Stimulated activated CD8-positive, alpha-beta memory T cell treated with anti-CD3 and anti-CD28 coated beads, Interleukin-7, amount 100 ng/mL, for 48 hours (primary cell): ENCODE measurements around the gene ZMYND15.

Source experiments
- DNase-seq, 2 donors: peaks; one replicate each; pipeline ENCODE4 v3.0.0-alpha.2; 2020; ENCODE audit warnings: low read depth in 1 of 2; ENCODE audit errors: extremely low read depth in 1 of 2

ZMYND15 gene

DNA sequence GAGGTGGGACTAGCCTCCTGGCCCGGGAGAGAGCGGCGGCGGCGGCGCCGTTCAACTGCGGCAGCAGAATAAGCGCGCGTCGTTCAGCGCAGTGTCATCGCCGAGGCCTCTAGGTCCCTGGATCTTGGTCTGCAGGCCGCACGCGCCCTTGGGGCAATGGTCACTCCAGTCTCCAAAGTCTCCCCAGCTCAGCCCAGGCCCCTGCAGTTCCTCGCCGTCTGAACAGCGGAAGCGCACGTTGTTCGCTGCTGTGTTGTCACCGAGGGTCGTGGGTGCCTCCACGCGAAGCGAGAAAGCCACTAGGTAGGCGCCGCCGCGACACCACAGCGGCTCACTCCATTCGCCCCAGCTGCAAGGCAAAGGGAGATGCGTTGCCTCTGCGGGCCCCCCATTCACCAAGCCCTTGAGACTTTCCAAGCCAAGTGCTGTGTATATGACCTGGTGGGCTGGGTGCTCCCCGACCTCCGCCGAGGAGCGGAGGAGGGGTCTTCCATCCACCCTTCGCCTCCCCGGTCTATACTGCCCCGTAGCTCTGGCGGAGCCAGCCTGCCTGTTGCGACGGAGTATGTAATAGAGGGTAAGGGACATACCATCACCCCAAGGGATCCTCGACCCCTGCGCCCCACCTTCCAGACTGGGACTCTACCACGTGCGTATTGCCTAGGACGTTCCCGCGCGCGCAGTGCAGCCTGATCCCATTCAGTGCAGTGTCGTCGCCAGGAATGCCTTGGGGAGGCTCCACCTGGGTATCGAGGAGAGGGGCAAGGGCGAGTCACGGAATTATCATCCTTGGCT lies 45.9 kb downstream of the ZMYND15 start:
- DNase-seq: no peak

DNA sequence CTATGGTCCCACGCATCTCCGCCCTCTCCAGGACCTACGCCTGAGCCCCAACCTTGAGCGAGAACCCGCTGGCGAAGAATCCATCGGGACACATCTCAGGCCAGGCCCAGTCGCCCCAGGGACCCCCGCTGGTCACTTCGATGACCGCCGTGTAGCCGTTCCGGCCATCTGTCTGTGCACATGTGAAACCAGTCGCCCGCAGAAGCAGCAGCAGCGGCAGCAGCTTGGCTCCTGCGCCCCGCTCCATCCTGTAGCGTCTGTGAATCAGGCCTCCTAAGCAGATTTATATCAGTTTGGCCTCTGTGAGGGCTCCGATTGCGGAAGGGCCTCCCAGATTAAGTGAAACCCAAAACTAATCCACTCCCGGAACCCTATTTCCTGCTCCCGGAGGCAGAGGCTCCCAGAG lies 46.5 kb downstream of the ZMYND15 start, which contains the start of gene VMO1:
Gene VMO1, minus strand, starts transcription at position 259 of the 406 bp plus-strand sequence. Its CDS starts 12 bp downstream, at position 247.
- DNase-seq: no peak

DNA sequence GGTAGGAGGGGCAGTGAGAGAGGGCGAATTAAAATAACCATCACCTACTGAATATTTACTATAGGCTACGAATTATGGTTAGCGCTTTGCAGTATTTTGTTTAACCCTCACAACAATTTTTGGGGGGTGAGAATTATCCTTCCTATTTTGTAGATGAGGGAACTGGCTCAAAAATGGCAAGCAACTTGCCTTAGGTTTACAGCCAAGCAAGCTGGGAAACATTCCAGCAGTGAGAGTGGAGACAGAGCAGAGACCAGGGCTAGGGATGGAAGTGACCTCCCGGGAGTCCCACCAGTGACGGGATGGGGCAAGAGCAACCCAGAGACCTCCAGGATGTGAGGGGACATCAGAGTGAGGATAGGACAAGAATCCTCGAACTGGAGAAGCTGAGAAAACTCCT lies 46.9 kb downstream of the ZMYND15 start:
- DNase-seq: no peak

DNA sequence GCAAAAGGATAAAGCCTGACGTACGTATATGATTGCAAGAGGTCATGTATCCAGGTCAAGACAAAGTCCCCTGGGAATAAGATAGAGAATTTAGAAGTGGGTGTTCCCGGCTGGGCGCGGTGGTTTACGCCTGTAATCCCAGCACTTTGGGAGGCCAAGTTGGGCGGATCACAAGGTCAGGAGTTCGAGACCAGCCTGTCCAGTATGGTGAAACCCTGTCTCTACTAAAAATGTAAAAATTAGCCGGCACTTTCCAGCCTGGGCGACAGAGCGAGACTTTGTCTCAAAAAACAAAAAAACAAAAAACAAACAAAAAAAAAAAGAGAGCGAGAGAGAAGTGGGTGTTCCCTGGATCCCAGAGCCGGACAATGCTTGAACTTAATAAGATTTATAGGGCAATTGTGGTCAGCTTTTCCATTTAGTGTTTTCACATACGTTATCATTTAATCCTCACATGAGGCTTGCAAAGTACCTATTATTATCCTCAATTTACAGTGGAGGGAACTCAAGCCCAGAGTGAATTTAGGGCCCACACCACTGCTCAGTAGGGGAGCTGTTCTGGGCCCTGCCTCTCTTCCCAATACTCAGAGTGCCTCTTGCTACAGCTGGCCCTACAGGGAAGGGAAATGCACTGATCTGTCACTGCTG lies 48.6 kb downstream of the ZMYND15 start:
- no peak for DNase-seq

DNA sequence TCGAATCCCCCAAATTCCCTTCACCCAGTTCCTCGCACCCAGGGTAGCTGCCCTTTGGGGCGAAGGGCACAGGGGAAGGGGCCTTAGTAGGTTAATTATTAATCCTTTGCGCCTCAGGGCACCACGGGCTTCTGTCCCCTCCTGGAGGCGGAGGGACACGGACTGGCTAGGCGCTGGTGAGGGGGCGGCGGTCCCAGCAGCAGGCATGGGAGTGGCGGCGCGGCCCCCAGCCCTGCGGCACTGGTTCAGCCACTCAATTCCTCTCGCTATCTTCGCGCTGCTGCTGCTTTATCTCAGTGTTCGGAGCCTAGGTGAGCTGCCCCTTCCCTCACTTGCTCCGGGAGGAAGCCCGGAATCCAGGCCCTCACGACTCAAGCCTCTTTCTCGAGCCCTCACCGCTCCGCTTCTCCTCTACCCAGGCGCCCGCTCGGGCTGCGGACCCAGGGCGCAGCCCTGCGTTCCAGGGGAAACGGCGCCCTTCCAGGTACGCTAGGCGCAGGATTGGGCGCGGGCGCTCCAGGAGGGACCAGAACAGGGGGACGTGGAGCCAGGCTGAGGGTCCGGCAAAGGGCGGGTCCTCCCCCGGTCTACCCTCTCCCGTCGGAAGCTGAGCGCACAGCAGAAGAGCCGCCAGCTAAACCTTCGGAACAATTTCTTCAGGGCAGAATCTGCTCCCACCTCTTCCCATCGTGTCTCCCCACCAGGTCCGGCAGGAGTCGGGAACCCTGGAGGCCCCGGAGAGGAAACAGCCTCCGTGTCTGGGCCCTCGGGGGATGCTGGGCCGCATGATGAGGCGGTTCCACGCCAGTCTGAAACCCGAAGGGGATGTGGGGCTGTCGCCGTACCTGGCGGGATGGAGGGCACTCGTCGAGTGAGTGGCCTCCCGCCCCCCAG lies 49.4 kb downstream of the ZMYND15 start, which contains the start of gene GLTPD2:
Gene GLTPD2, plus strand, starts transcription at position 158 of the 894 bp plus-strand sequence. Its CDS starts 48 bp downstream, at position 206.
- DNase-seq: no peak

DNA sequence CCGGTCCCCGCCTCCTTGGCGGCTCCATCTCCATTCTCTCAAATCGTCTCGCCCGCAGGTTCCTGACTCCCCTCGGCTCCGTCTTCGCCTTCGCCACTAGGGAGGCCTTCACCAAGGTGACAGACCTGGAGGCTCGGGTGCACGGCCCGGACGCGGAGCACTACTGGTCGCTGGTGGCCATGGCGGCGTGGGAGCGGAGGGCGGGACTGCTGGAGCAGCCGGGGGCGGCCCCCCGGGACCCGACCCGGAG lies 50.0 kb downstream of the ZMYND15 start:
- no peak for DNase-seq

DNA sequence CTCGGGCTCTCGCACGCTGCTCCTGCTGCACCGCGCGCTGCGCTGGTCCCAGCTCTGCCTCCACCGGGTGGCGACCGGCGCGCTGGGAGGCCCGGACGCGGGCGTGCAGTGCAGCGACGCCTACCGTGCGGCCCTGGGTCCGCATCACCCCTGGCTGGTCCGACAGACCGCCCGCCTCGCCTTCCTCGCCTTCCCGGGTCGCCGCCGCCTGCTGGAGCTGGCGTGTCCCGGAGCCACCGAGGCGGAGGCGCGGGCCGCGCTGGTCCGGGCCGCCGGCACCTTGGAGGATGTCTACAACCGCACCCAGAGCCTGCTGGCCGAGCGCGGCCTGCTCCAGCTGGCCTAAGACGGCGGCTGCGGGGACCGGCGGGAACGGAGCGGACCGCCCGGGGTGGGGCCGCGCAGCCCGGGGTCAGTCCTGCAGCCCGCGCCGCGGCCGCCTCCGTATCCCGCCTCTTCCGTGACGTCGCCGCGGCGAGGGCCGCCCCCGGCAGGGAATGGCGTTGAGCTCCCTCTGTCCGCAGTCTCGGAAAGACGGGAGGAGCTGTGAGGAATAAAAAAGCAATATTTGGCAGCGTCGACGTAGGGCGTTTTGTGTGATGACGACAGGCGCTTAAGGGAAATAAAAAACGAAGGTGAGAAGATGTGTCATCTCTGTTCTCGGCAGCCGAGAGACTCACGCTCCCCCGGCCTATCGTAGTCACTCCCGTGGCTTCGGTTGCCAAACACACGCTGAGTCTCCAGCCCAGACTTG lies 50.5 kb downstream of the ZMYND15 start:
- peak; percentile 71 to 76 for DNase-seq

DNA sequence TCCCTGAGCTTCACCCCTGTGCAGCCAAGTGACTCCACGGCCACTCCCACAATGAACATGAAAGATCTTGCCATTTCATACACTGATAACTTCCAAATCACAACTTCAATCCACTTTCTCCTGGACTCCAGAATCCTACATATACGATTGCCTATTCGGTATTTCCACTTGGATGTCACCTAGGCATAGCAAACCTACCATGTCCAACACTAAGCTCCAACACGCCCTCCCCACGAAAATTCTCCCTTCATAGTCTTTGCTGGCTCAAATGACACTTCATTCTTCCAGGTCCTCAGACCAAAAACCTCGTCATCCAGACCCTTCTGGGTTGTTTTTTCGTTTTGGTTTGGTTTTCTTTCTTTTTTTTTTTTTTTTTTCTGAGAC lies 51.1 kb downstream of the ZMYND15 start:
- DNase-seq: no peak

DNA sequence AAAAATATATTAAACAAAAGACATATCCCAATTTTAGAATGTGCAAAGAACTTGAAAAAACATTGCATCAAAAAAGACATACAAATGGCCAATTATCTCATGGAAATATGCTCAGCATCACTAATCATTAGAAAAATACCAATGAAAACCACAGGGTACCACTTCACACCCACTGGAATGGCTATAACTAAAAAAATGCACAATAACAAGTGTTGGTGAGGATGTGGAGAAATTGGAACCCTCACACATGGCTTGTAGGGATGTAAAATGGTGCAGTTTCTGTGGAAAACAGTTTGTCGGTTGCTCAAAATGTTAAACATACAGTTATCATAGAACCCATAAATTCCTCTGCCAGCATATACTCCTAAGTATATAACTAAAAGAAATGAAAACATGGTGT lies 55.5 kb downstream of the ZMYND15 start:
- DNase-seq: no peak
